Breast epithelium (tissue), 4 donors: ENCODE data around the gene VPS13C. TPM values are rescaled to one million over a fixed set of nuclear protein-coding genes. Genes with fewer than 3 reads are reported as not detected.

Experiments used
- DNase-seq, 2 donors: peaks; one replicate each; pipeline ENCODE4 v3.0.0-alpha.2; 2019; ENCODE audit warnings: low spot score in 2 of 2
- H3K27ac ChIP-seq, 2 donors: fragments of 200-600 bp; sonication (generic) in 1 of 2; one replicate each; pipeline ENCODE4 v1.5.1; 2016 to 2019; ENCODE audit warnings: mild to moderate bottlenecking in 1 of 2
- H3K27me3 ChIP-seq, 2 donors: fragments of 200-600 bp; sonication (generic) in 1 of 2; one replicate each; pipeline versions ENCODE4 v1.5.1 to v1.6.0; 2017 to 2019; ENCODE audit warnings: control low read depth in 1 of 2, mild to moderate bottlenecking in 1 of 2
- H3K36me3 ChIP-seq: fragments of 200-600 bp; one replicate; pipeline ENCODE4 v1.5.1; 2019
- H3K4me1 ChIP-seq, 2 donors: fragments of 200-600 bp; sonication (generic); one replicate each; pipeline ENCODE4 v1.5.1; 2016 to 2019; ENCODE audit warnings: control low read depth in 1 of 2
- H3K4me3 ChIP-seq, 3 donors: fragments of 200-600 bp; sonication (generic); 1 replicate in 2 of 3; 2 replicates in 1 of 3; pipeline ENCODE4 v1.5.1; 2016 to 2019; ENCODE audit warnings: mild to moderate bottlenecking in 3 of 3, moderate library complexity in 2 of 3
- H3K9me3 ChIP-seq, 2 donors: fragments of 200-600 bp; sonication (generic) in 1 of 2; one replicate each; pipeline ENCODE4 v1.5.1; 2016 to 2019; ENCODE audit warnings: control low read depth in 1 of 2
- CTCF ChIP-seq, 3 donors: fragments of 450-650 bp; IDR thresholded peaks; one replicate each; pipeline ENCODE4 v1.5.1; 2016 to 2017; ENCODE audit warnings: antibody characterized with exemption in 3 of 3, mild to moderate bottlenecking in 3 of 3, moderate library complexity in 3 of 3
- POLR2A ChIP-seq: fragments of 450-650 bp; IDR thresholded peaks from one replicate; pipeline ENCODE4 v1.6.1; 2016; ENCODE audit warnings: antibody characterized with exemption, mild to moderate bottlenecking, moderate library complexity
- POLR2AphosphoS5 ChIP-seq, 3 donors: sonication (generic); formaldehyde crosslinking; IDR thresholded peaks; one replicate each; pipeline ENCODE4 v1.6.1; 2017; ENCODE audit warnings: antibody characterized with exemption in 3 of 3
- intact Hi-C: fragments of 100-400 bp; cut with DNase I; formaldehyde crosslinking; loops from one replicate; pipeline ENCODE4 v1.15.1; 2023; ENCODE audit warnings: low total_unique reads
- total RNA-seq, 3 donors: library from RNA; depleted of rRNA; stranded (reverse); fragments of >200 nt; gene quantifications; one replicate each; pipeline ENCODE4 v1.1.0, GENCODE V29; 2016

VPS13C gene
- total RNA-seq, 3 donors from 2014 or later = 94.4 to 140 (median 117) TPM

GRCh38 chr15:62066663-62067447, 6.6 kb upstream of the VPS13C start, which contains the start of gene C2CD4A:
Gene C2CD4A, plus strand, starts transcription at chr15:62066977. Its CDS starts 637 bp downstream, at chr15:62067614.
- Histone ChIP-seq H3K4me3 (peak within 1 kb of the TSS; percentile 46 to 78 (median 59)), H3K36me3 (no peaks in the 10 kb centered on the region), H3K27ac (peak within 1 kb of the TSS in 1 of 2 donors; percentile 65), H3K9me3 (no peaks in the 10 kb centered on the region), H3K4me1 (no peaks in the 10 kb centered on the region), H3K27me3 (no peaks in the 10 kb centered on the region)
- peak in 2 of 3 donors; percentile 13 to 17 for TF ChIP-seq CTCF (IDR thresholded peaks at IDR 0.05)
- TF ChIP-seq POLR2A = no peak
- TF ChIP-seq POLR2AphosphoS5 (IDR thresholded peaks at IDR 0.05) = no peak
- peak; percentile 54 to 82 for DNase-seq
- intact Hi-C loops = no loop called here

- H3K4me1 ChIP-seq = peaks cover 0 to 2% of the 10 kb centered on the region in 2 donors
- intact Hi-C loops = no loop called here
- no peak overlapping the region for H3K4me3 ChIP-seq
- no peak overlapping the region for H3K27ac ChIP-seq
- H3K9me3 ChIP-seq = no peaks in the 10 kb centered on the region
- no peak for DNase-seq
- H3K36me3 ChIP-seq = no peaks in the 10 kb centered on the region
- TF ChIP-seq POLR2AphosphoS5 (IDR thresholded peaks at IDR 0.05) = no peak
- no peak for TF ChIP-seq POLR2A
- no peak for TF ChIP-seq CTCF (IDR thresholded peaks at IDR 0.05)
- H3K27me3 ChIP-seq = no peaks in the 10 kb centered on the region
These were observed 3.8 kb upstream of the VPS13C start for GRCh38 chr15:62063825-62064635.

- Histone ChIP-seq H3K27ac (peak overlapping the region; percentile 93 to 96), H3K36me3 (no peaks in the 10 kb centered on the region), H3K4me1 (peaks cover 0 to 2% of the 10 kb centered on the region in 2 donors), H3K9me3 (no peaks in the 10 kb centered on the region), H3K27me3 (no peaks in the 10 kb centered on the region), H3K4me3 (peak overlapping the region; percentile 92 to 97 (median 94))
- no peak for DNase-seq
- no peak for TF ChIP-seq POLR2AphosphoS5 (IDR thresholded peaks at IDR 0.05)
- no peak for TF ChIP-seq POLR2A
- no peak for TF ChIP-seq CTCF (IDR thresholded peaks at IDR 0.05)
- intact Hi-C loops = no loop called here
These were observed 641 bp upstream of the VPS13C start for GRCh38 chr15:62060896-62061280.

GRCh38 chr15:62059816-62060112, 483 bp downstream of the VPS13C start:
- intact Hi-C loops = no loop called here
- peak in 1 of 2 donors; percentile 31 for DNase-seq

More at GRCh38 chr15:62059816-62060112, 483 bp downstream of the VPS13C start:
- Histone ChIP-seq H3K27me3 (no peaks in the 10 kb centered on the region), H3K4me3 (peak overlapping the region; percentile 92 to 97 (median 94)), H3K27ac (peak overlapping the region; percentile 93 to 96), H3K4me1 (peaks cover 0 to 2% of the 10 kb centered on the region in 2 donors), H3K36me3 (no peaks in the 10 kb centered on the region), H3K9me3 (no peaks in the 10 kb centered on the region)
- TF ChIP-seq POLR2A (no peak), POLR2AphosphoS5 (IDR thresholded peaks at IDR 0.05) (no peak), CTCF (IDR thresholded peaks at IDR 0.05) (no peak)
